NOMO-1 treated with DMSO at 0.1 percent for 48 hours (cell line): Measurements from ENCODE around the gene SSBP3.

Source experiments
- DNase-seq: peaks from one replicate; lab custom pipeline; 2025; ENCODE audit not compliant: unreplicated experiment; lab: John Stamatoyannopoulos, UW

Gene SSBP3

GRCh38 chr1:54291276-54292001 is 114.8 kb downstream of the SSBP3 start:
- no peak for DNase-seq

- no peak for DNase-seq
These were observed 115.5 kb downstream of the SSBP3 start for GRCh38 chr1:54290506-54291184.

- DNase-seq: no peak
These were observed 116.4 kb downstream of the SSBP3 start for GRCh38 chr1:54289712-54290233.

GRCh38 chr1:54287801-54288211 is 118.4 kb downstream of the SSBP3 start:
- no peak for DNase-seq

- DNase-seq: peak; percentile 10
These were observed 119.0 kb downstream of the SSBP3 start for GRCh38 chr1:54287176-54287650.

- DNase-seq: no peak
These were observed 120.3 kb downstream of the SSBP3 start for GRCh38 chr1:54285815-54286345.

- DNase-seq: no peak
These were observed 121.2 kb downstream of the SSBP3 start for GRCh38 chr1:54284781-54285529.

- no peak for DNase-seq
These were observed 122.4 kb downstream of the SSBP3 start for GRCh38 chr1:54283635-54284385.

- no peak for DNase-seq
These were observed 123.9 kb downstream of the SSBP3 start for GRCh38 chr1:54282101-54282847.

- DNase-seq: no peak
These were observed 125.5 kb downstream of the SSBP3 start for GRCh38 chr1:54280651-54281050.

GRCh38 chr1:54279457-54279856 is 126.7 kb downstream of the SSBP3 start:
- no peak for DNase-seq

GRCh38 chr1:54278941-54279422 is 127.2 kb downstream of the SSBP3 start:
- no peak for DNase-seq

- DNase-seq: no peak
These were observed 128.5 kb downstream of the SSBP3 start for GRCh38 chr1:54277451-54278341.

- no peak for DNase-seq
These were observed 129.4 kb downstream of the SSBP3 start for GRCh38 chr1:54276617-54277450.

GRCh38 chr1:54275349-54275748 is 130.8 kb downstream of the SSBP3 start:
- DNase-seq: no peak

- DNase-seq: no peak
These were observed 131.3 kb downstream of the SSBP3 start for GRCh38 chr1:54274881-54275280.

- no peak for DNase-seq
These were observed 131.7 kb downstream of the SSBP3 start for GRCh38 chr1:54274448-54274847.

GRCh38 chr1:54273795-54274163 is 132.4 kb downstream of the SSBP3 start:
- no peak for DNase-seq
